SH-SY5Y (cell line): Measurements from ENCODE around the gene TUBA4B.

Source experiments
- GATA2 ChIP-seq: IDR thresholded peaks from 2 replicates; pipeline ENCODE4 v1.6.1; 2011; ENCODE audit warnings: mild to moderate bottlenecking, low read depth, low read length
- GATA3 ChIP-seq: IDR thresholded peaks from 2 replicates; pipeline ENCODE4 v1.6.1; 2011; ENCODE audit warnings: low read depth, mild to moderate bottlenecking, low read length, moderate library complexity

DNA sequence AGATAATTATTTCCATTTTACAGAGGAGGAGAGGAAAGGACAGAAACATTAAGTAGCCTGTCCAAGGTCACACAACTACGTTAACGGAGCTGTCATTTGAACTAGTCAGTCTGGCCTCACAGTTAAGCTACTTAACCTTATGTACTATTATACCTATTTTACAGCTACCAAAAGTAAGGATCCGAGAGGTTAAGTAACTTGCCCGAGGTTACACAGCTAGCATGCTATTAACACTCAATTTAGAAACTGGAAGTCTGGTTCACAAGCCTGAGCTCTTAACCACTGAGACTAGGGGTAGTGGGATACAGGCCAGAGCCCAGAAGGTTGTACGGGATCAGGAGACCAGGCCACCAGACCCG lies 8.3 kb upstream of the TUBA4B start:
- TF ChIP-seq GATA2 = no peak
- TF ChIP-seq GATA3 = no peak
